Thymus (tissue), 14 donors: ENCODE measurements around the gene PIP5K1A. TPM values are rescaled to one million over a fixed set of nuclear protein-coding genes. Genes with fewer than 3 reads are reported as not detected.

Experiments used
- DNase-seq, 9 donors: peaks; one replicate each; pipeline ENCODE4 v3.0.0-alpha.2; 2013; ENCODE audit warnings: low spot score in 9 of 9, low read depth in 6 of 9, missing footprints in 1 of 9
- H3K27ac ChIP-seq, 2 donors: one replicate each; pipeline ENCODE4 v1.5.1; 2013; ENCODE audit warnings: control low read depth in 1 of 2, low read depth in 1 of 2, low read length in 1 of 2, mild to moderate bottlenecking in 1 of 2, moderate library complexity in 1 of 2
- H3K27me3 ChIP-seq, 2 donors: one replicate each; pipeline ENCODE4 v1.5.1; 2013; ENCODE audit warnings: low read length in 1 of 2; ENCODE audit not compliant: control insufficient read depth in 2 of 2, insufficient read depth in 1 of 2
- H3K36me3 ChIP-seq, 2 donors: one replicate each; pipeline ENCODE4 v1.5.1; 2013; ENCODE audit warnings: low read length in 1 of 2, mild to moderate bottlenecking in 1 of 2, moderate library complexity in 1 of 2; ENCODE audit not compliant: control insufficient read depth in 2 of 2, insufficient read depth in 2 of 2
- H3K4me1 ChIP-seq, 2 donors: one replicate each; pipeline ENCODE4 v1.5.1; 2013; ENCODE audit warnings: low read length in 2 of 2; ENCODE audit not compliant: control insufficient read depth in 2 of 2, insufficient read depth in 2 of 2
- H3K4me3 ChIP-seq, 2 donors: one replicate each; pipeline ENCODE4 v1.5.1; 2013; ENCODE audit warnings: low read length in 2 of 2, control low read depth in 1 of 2, mild to moderate bottlenecking in 1 of 2
- H3K9me3 ChIP-seq, 2 donors: one replicate each; pipeline ENCODE4 v1.5.1; 2013; ENCODE audit warnings: low read length in 1 of 2, mild to moderate bottlenecking in 1 of 2; ENCODE audit not compliant: control insufficient read depth in 2 of 2, insufficient read depth in 1 of 2
- WGBS: extraction: QIAGEN DNeasy Blood & Tissue Kit; methylation state at CpG from one replicate; pipeline ENCODE4 v1.1.7; 2013; 5-methylcytosine and 5-hydroxymethylcytosine counted together
- long read RNA-seq, 10 donors: transcript quantifications; one replicate each; lab custom pipeline, GENCODE V29; 2026
- polyA plus RNA-seq: library from polyadenylated mRNA; stranded (reverse); fragments of 200-250 nt; gene quantifications from one replicate; pipeline ENCODE4 v1.2.3, GENCODE V29; 2013
- total RNA-seq: library from RNA; stranded (reverse); fragments of 120-200 nt; gene quantifications from one replicate; pipeline ENCODE4 v1.2.4, GENCODE V29; 2013
- donor health status: healthy.

The PIP5K1A gene, protein sequence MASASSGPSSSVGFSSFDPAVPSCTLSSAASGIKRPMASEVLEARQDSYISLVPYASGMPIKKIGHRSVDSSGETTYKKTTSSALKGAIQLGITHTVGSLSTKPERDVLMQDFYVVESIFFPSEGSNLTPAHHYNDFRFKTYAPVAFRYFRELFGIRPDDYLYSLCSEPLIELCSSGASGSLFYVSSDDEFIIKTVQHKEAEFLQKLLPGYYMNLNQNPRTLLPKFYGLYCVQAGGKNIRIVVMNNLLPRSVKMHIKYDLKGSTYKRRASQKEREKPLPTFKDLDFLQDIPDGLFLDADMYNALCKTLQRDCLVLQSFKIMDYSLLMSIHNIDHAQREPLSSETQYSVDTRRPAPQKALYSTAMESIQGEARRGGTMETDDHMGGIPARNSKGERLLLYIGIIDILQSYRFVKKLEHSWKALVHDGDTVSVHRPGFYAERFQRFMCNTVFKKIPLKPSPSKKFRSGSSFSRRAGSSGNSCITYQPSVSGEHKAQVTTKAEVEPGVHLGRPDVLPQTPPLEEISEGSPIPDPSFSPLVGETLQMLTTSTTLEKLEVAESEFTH
- total RNA-seq (30.7 TPM), polyA plus RNA-seq (29.8 TPM)
- long read RNA-seq, donor 1, partial matches to known transcripts, result 0 of 1 reads
- long read RNA-seq, donor 1, other reads (novel, unspliced or antisense), result 0 of 1 reads
- long read RNA-seq, donor 2, transcript PIP5K1A-204 (15 exons, 3,737 nt), result minor isoform, 6 of 62 reads
- long read RNA-seq, donor 2, transcript PIP5K1A-201 (15 exons, 3,767 nt), result major isoform, 15 of 62 reads
- long read RNA-seq, donor 2, partial matches to known transcripts, result 36 of 62 reads
- long read RNA-seq, donor 2, other reads (novel, unspliced or antisense), result 0 of 62 reads
- long read RNA-seq, donor 3, transcript PIP5K1A-204 (15 exons, 3,737 nt), result major isoform, 5 of 12 reads
- long read RNA-seq, donor 3, partial matches to known transcripts, result 0 of 12 reads
- long read RNA-seq, donor 3, other reads (novel, unspliced or antisense), result 0 of 12 reads
- long read RNA-seq, donor 4, partial matches to known transcripts, result 0 of 5 reads
- long read RNA-seq, donor 4, other reads (novel, unspliced or antisense), result 0 of 5 reads
- long read RNA-seq, donor 5, transcript PIP5K1A-201 (15 exons, 3,767 nt), result major isoform, 11 of 16 reads
- long read RNA-seq, donor 5, partial matches to known transcripts, result 0 of 16 reads
- long read RNA-seq, donor 5, other reads (novel, unspliced or antisense), result 0 of 16 reads
- long read RNA-seq, donor 6, transcript PIP5K1A-201 (15 exons, 3,767 nt), result major isoform, 14 of 20 reads
- long read RNA-seq, donor 6, transcript PIP5K1A-204 (15 exons, 3,737 nt), result minor isoform, 5 of 20 reads
- long read RNA-seq, donor 6, partial matches to known transcripts, result 0 of 20 reads
- long read RNA-seq, donor 6, other reads (novel, unspliced or antisense), result 0 of 20 reads
- long read RNA-seq, donor 7, transcript PIP5K1A-201 (15 exons, 3,767 nt), result major isoform, 9 of 14 reads
- long read RNA-seq, donor 7, partial matches to known transcripts, result 0 of 14 reads
- long read RNA-seq, donor 7, other reads (novel, unspliced or antisense), result 0 of 14 reads
- long read RNA-seq, donor 8, transcript PIP5K1A-201 (15 exons, 3,767 nt), result major isoform, 5 of 8 reads
- long read RNA-seq, donor 8, partial matches to known transcripts, result 0 of 8 reads
- long read RNA-seq, donor 8, other reads (novel, unspliced or antisense), result 0 of 8 reads
- long read RNA-seq, donor 9, partial matches to known transcripts, result 0 of 4 reads
- long read RNA-seq, donor 9, other reads (novel, unspliced or antisense), result 0 of 4 reads
- long read RNA-seq, donor 10, partial matches to known transcripts, result 0 of 6 reads
- long read RNA-seq, donor 10, other reads (novel, unspliced or antisense), result 0 of 6 reads

DNA sequence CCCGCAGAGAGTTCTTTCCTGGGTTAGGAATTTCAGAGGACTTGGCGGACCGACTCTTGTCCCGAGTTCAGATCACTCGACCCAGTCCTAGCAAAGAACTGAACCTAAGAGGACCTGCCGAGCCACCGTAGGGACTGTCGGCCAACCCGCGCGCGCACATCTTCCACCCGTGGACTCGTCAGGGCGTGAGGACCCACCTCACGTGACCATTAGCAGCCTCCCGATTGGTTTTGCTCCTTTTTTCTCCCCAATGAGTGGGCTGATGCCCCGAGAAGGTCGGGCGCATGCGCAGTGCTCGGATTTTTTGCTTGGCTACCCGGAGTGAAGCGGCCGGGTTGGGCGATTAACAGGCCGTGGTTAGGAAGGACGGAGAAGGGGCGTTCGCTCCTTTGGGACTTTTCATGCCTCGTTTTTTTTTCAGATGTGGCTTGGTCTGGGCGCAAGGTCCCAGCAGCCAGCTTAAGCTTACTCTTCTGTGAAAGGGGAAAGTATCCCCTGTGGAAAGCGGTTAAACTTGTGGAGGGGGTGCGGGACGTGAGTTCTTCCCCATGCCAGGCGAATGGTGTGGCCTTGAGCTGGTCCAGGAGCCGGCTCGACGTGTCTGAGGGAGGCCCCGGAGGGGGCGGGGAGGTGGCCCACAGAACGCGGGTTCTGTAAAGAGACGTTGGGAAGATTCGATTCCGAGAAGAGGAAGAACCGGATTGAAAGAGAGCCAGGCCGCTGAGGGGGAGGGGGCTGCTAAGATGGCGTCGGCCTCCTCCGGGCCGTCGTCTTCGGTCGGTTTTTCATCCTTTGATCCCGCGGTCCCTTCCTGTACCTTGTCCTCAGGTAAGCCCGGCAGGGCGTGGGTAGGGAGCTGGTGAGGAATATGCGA, at the start of gene PIP5K1A:
TSS of gene PIP5K1A (plus strand) at position 299 of the 874 bp plus-strand sequence. CDS start at position 744, 445 bp downstream.
- peaks cover 6 to 14% of the 10 kb centered on the region in 2 donors for H3K4me1 ChIP-seq
- peak within 1 kb of the TSS; percentile 86 to 97 for H3K4me3 ChIP-seq
- peaks cover 2 to 5% of the 10 kb centered on the region in 2 donors for H3K27me3 ChIP-seq
- H3K9me3 ChIP-seq, result no peaks in the 10 kb centered on the region
- peaks cover 13 to 15% of the 10 kb centered on the region in 2 donors for H3K36me3 ChIP-seq
- peak within 1 kb of the TSS; percentile 82 to 90 for H3K27ac ChIP-seq
- WGBS, result under 1% methylated on average over 60 of the region's 60 CpGs
- peak; percentile 92 to 99 (median 96) for DNase-seq

DNA sequence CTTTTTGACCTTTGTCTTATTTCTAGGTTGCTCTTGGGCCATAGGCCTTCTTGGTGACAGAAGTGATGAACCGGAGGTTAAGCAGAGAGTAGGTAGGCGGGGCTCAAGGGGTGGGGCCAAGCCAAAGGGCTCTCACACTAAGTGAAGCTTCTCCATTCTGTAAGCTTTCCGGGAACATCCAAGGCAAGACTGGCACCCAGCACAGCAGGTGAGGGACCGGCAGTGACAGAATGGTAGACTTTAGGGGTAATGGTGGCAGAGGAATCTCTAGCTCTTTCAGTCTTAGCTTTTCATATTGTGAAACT, 41.9 kb upstream of the PIP5K1A start, which contains the start of gene TNFAIP8L2:
TSS of gene TNFAIP8L2 (plus strand) at position 135 of the 305 bp plus-strand sequence. CDS start 2,049 bp downstream, outside the sequence.
- Histone ChIP-seq H3K36me3 (peaks cover 17 to 34% of the 10 kb centered on the region in 2 donors), H3K4me1 (peaks cover 19 to 46% of the 10 kb centered on the region in 2 donors), H3K9me3 (no peaks in the 10 kb centered on the region), H3K4me3 (peak within 1 kb of the TSS; percentile 61 to 73), H3K27ac (peak within 1 kb of the TSS; percentile 88 to 91), H3K27me3 (no peaks in the 10 kb centered on the region)
- WGBS, result 5% methylated on average over 4 of the region's 4 CpGs
- peak in 7 of 9 donors; percentile 55 to 90 (median 75) for DNase-seq

DNA sequence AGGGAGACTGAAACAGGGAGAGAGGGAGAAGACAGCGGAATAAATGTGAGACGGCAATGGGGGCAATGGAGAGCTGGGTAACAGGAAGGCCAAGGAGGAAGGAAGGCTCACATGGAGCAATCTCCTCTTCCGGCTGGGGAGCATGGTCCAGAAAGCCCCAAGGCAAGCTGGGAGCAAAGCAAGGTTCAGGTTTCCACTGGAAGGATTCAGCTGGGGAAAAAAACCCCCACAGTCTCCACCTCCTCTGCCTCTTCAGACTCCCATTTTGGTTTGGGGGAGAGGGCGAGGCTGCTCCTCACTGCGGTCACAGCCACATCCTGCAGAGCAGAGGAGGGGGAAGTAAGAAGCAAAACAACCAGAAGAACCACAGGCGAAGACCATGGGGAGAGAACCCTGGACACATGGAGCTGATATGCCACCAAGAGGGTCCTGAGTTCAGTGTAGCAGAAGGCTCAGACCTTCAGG, 41.3 kb upstream of the PIP5K1A start:
- Histone ChIP-seq H3K27ac (peak overlapping the region; percentile 88 to 91), H3K27me3 (no peaks in the 10 kb centered on the region), H3K9me3 (no peaks in the 10 kb centered on the region), H3K4me3 (peak overlapping the region; percentile 61 to 73), H3K36me3 (peaks cover 21 to 38% of the 10 kb centered on the region in 2 donors), H3K4me1 (peaks cover 19 to 46% of the 10 kb centered on the region in 2 donors)
- WGBS, result 5% methylated on average over 6 of the region's 6 CpGs
- peak in 8 of 9 donors; percentile 50 to 89 (median 72) for DNase-seq

DNA sequence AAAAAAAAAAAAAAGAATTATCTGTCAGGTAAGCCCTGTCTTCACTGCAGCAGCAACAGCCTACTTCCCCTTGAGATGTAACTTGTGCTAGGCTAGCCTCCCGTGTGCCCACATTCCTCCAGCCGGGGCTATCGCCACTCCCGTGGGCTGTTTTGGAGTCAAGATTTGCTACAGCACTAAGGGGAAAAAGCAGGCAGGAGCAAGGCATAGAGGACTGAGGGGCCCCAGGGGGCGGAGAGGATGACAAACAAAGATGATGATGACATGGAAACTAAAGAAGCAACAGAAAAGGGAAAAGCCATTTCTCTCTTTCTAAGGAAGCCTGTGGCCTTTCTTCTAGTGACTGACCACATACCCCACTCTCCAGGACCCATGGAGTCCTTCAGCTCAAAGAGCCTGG, 40.0 kb upstream of the PIP5K1A start:
- Histone ChIP-seq H3K27ac (peak overlapping the region; percentile 58 to 78), H3K9me3 (no peaks in the 10 kb centered on the region), H3K36me3 (peaks cover 21 to 38% of the 10 kb centered on the region in 2 donors), H3K27me3 (no peaks in the 10 kb centered on the region), H3K4me3 (peak overlapping the region; percentile 19 to 23), H3K4me1 (peaks cover 19 to 46% of the 10 kb centered on the region in 2 donors)
- peak in 1 of 9 donors; percentile 52 for DNase-seq
- WGBS, result 51% methylated on average over 5 of the region's 5 CpGs

DNA sequence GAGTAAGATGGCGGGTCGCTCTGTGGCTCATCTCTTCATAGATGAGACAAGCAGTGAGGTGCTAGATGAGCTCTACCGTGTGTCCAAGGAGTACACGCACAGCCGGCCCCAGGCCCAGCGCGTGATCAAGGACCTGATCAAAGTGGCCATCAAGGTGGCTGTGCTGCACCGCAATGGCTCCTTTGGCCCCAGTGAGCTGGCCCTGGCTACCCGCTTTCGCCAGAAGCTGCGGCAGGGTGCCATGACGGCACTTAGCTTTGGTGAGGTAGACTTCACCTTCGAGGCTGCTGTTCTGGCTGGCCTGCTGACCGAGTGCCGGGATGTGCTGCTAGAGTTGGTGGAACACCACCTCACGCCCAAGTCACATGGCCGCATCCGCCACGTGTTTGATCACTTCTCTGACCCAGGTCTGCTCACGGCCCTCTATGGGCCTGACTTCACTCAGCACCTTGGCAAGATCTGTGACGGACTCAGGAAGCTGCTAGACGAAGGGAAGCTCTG, 39.6 kb upstream of the PIP5K1A start:
- 95% methylated on average over 22 of the region's 22 CpGs for WGBS
- peaks cover 19 to 46% of the 10 kb centered on the region in 2 donors for H3K4me1 ChIP-seq
- DNase-seq, result no peak
- peak overlapping the region; percentile 58 to 78 for H3K27ac ChIP-seq
- no peaks in the 10 kb centered on the region for H3K27me3 ChIP-seq
- peaks cover 21 to 38% of the 10 kb centered on the region in 2 donors for H3K36me3 ChIP-seq
- H3K9me3 ChIP-seq, result no peaks in the 10 kb centered on the region
- H3K4me3 ChIP-seq, result peak overlapping the region in 1 of 2 donors; percentile 19

DNA sequence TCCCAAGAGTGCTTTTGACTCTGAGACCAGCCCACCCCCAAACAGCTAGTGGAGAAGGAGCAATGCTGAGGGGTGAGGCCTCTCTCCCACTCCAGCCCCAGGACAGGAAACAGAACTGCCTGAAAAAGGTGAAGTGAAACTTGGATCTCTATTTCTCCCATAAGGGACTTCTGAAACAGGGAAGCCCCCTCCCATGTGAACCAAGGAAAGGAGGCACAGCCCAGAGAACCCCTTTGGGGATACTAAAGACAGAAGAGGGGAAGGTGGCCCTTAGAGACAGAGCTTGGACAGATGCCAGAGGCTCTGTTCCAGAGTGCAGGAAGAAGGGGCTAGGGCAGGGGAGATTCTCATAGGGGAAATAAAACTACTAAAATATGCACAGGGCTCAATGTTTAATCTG, 39.0 kb upstream of the PIP5K1A start:
- Histone ChIP-seq H3K4me3 (no peak overlapping the region), H3K27ac (peak overlapping the region; percentile 15 to 78)
- DNase-seq, result no peak

DNA sequence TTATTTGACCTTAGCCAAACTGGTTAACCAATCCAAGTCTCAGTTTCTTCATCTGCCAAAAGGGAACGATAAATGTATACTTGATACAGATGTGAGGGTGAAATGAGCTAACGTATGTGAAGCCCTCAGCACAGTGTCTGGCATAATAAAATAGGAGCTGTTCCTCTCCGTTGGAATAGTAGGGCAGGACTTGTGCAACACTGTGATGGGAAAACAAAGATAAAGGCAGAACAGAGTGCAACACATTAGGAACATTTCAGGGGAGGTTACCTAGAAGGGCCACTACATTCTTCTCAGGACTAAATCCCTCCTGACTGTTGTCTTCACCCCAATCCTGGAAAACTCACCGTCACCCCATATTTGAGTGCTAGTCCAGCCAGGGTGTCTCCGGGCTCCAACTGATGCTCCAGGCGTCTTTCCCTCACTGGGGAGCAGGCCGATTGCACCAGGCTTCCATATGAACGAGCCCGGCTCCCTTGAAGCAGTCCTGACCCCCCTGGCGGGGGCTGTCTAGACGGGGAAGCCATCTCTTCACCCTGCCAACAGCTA, 33.5 kb upstream of the PIP5K1A start:
- 81% methylated on average over 11 of the region's 11 CpGs for WGBS
- Histone ChIP-seq H3K4me3 (peak overlapping the region; percentile 64 to 94), H3K36me3 (peaks cover 31 to 44% of the 10 kb centered on the region in 2 donors), H3K9me3 (peaks cover 0 to 7% of the 10 kb centered on the region in 2 donors), H3K27ac (peak overlapping the region in 1 of 2 donors; percentile 81), H3K27me3 (no peaks in the 10 kb centered on the region), H3K4me1 (peaks cover 17 to 31% of the 10 kb centered on the region in 2 donors)
- DNase-seq, result no peak

More for the DNA sequence above, 39.0 kb upstream of the PIP5K1A start:
- Histone ChIP-seq H3K36me3 (peaks cover 21 to 44% of the 10 kb centered on the region in 2 donors), H3K9me3 (no peaks in the 10 kb centered on the region), H3K27me3 (no peaks in the 10 kb centered on the region), H3K4me1 (peaks cover 19 to 50% of the 10 kb centered on the region in 2 donors)
